HG03460 (cell line): ENCODE data around the gene CLNK.

Experiments used
- ATAC-seq: cut with Tn5 transposase; IDR thresholded peaks from one replicate; pipeline ENCODE4 v1.9.1; 2021; ENCODE audit not compliant: unreplicated experiment

CLNK gene

GRCh38 chr4:10460313-10461047 is 224.1 kb downstream of the CLNK start:
- no peak for ATAC-seq

GRCh38 chr4:10459305-10459704 is 225.3 kb downstream of the CLNK start:
- ATAC-seq, result no peak

- no peak for ATAC-seq
Observed at GRCh38 chr4:10458177-10458576, 226.4 kb downstream of the CLNK start.

GRCh38 chr4:10457255-10457801 is 227.2 kb downstream of the CLNK start, which contains the start of gene ZNF518B:
Gene ZNF518B (minus strand): TSS chr4:10457426. CDS start chr4:10446328, 11,098 bp downstream.
- peak; percentile 64 for ATAC-seq

- peak; percentile 57 for ATAC-seq
Observed at GRCh38 chr4:10456595-10457254, 227.8 kb downstream of the CLNK start.

- no peak for ATAC-seq
Observed at GRCh38 chr4:10456260-10456594, 228.3 kb downstream of the CLNK start.

GRCh38 chr4:10455133-10455532 is 229.4 kb downstream of the CLNK start:
- ATAC-seq, result no peak

GRCh38 chr4:10454726-10455125 is 229.8 kb downstream of the CLNK start:
- no peak for ATAC-seq

- no peak for ATAC-seq
Observed at GRCh38 chr4:10454121-10454520, 230.4 kb downstream of the CLNK start.

GRCh38 chr4:10448991-10449390 is 235.6 kb downstream of the CLNK start:
- ATAC-seq, result no peak

GRCh38 chr4:10442976-10443375 is 241.6 kb downstream of the CLNK start:
- no peak for ATAC-seq

GRCh38 chr4:10441512-10441911 is 243.1 kb downstream of the CLNK start:
- ATAC-seq, result no peak

GRCh38 chr4:10438924-10439323 is 245.6 kb downstream of the CLNK start:
- ATAC-seq, result no peak

GRCh38 chr4:10437735-10438134 is 246.8 kb downstream of the CLNK start:
- no peak for ATAC-seq
